Posterior cingulate gyrus (tissue), 11 donors: Measurements from ENCODE around the gene TP53AIP1.

Experiments
- DNase-seq, 10 donors: peaks; one replicate each; pipeline versions ENCODE4 v3.0.0 to v3.0.0-alpha.2; 2020 to 2021; ENCODE audit warnings: mixed read lengths in 3 of 10
- intact Hi-C: fragments of 100-400 bp; cut with DNase I; formaldehyde crosslinking; loops from one replicate; pipeline ENCODE4 v1.15.1; 2023

TP53AIP1 gene

GRCh38 chr11:128909438-128910125, 33.1 kb downstream of the TP53AIP1 start:
- no peak for DNase-seq
- intact Hi-C loops, result no loop called here

GRCh38 chr11:128908391-128909246, 34.1 kb downstream of the TP53AIP1 start:
- peak in 8 of 10 donors; percentile 41 to 92 (median 62) for DNase-seq
- intact Hi-C loops, result no loop called here

GRCh38 chr11:128907585-128907984, 35.1 kb downstream of the TP53AIP1 start:
- peak in 1 of 10 donors; percentile 8 for DNase-seq
- intact Hi-C loops, result no loop called here

GRCh38 chr11:128906185-128907050, 36.3 kb downstream of the TP53AIP1 start:
- intact Hi-C loops, result no loop called here
- peak in 1 of 10 donors; percentile 22 for DNase-seq

GRCh38 chr11:128905345-128906184, 37.1 kb downstream of the TP53AIP1 start:
- no peak for DNase-seq

GRCh38 chr11:128904656-128905344, 37.9 kb downstream of the TP53AIP1 start:
- no peak for DNase-seq

More at GRCh38 chr11:128905345-128906184, 37.1 kb downstream of the TP53AIP1 start:
- intact Hi-C loops, result no loop called here

GRCh38 chr11:128904303-128904655, 38.4 kb downstream of the TP53AIP1 start:
- intact Hi-C loops, result loop anchor here (5.0 kb wide), 1 partner anchor 38 kb away; the partner anchor contains the start of gene TP53AIP1
- no peak for DNase-seq

More at GRCh38 chr11:128904656-128905344, 37.9 kb downstream of the TP53AIP1 start:
- intact Hi-C loops, result loop anchor here (5.0 kb wide), 1 partner anchor 38 kb away; the partner anchor contains the start of gene TP53AIP1

GRCh38 chr11:128903248-128904061, 39.2 kb downstream of the TP53AIP1 start:
- DNase-seq, result peak in 5 of 10 donors; percentile 23 to 90 (median 43)
- intact Hi-C loops, result loop anchor here (5.0 kb wide), 1 partner anchor 39 kb away; the partner anchor contains the start of gene TP53AIP1

- peak in 1 of 10 donors; percentile 72 for DNase-seq
- intact Hi-C loops, result loop anchor here (5.0 kb wide), 1 partner anchor 40 kb away; the partner anchor contains the start of gene TP53AIP1
These were observed 40.1 kb downstream of the TP53AIP1 start for GRCh38 chr11:128902515-128903066.

GRCh38 chr11:128901653-128902514, 40.8 kb downstream of the TP53AIP1 start:
- peak in 1 of 10 donors; percentile 70 for DNase-seq
- intact Hi-C loops, result loop anchor here (5.0 kb wide), 1 partner anchor 40 kb away; the partner anchor contains the start of gene TP53AIP1

- DNase-seq, result peak in 1 of 10 donors; percentile 67
- intact Hi-C loops, result loop anchor here (5.0 kb wide), 1 partner anchor 42 kb away; the partner anchor contains the start of gene TP53AIP1
These were observed 42.2 kb downstream of the TP53AIP1 start for GRCh38 chr11:128900468-128900867.

- intact Hi-C loops, result no loop called here
- DNase-seq, result peak in 1 of 10 donors; percentile 46
These were observed 43.9 kb downstream of the TP53AIP1 start for GRCh38 chr11:128898580-128899344.

GRCh38 chr11:128897826-128898225, 44.8 kb downstream of the TP53AIP1 start:
- intact Hi-C loops, result no loop called here
- DNase-seq, result no peak

GRCh38 chr11:128896356-128896755, 46.3 kb downstream of the TP53AIP1 start:
- no peak for DNase-seq
- intact Hi-C loops, result no loop called here

GRCh38 chr11:128895526-128895925, 47.1 kb downstream of the TP53AIP1 start:
- intact Hi-C loops, result no loop called here
- no peak for DNase-seq

GRCh38 chr11:128894685-128895084, 48.0 kb downstream of the TP53AIP1 start:
- intact Hi-C loops, result no loop called here
- DNase-seq, result peak in 1 of 10 donors; percentile 75
